Breast epithelium (tissue), 3 donors: ENCODE results near the gene RBPMS2.

Experiments
- CTCF ChIP-seq, 3 donors: fragments of 450-650 bp; IDR thresholded peaks; one replicate each; pipeline ENCODE4 v1.5.1; 2016 to 2017; ENCODE audit warnings: antibody characterized with exemption in 3 of 3, mild to moderate bottlenecking in 3 of 3, moderate library complexity in 3 of 3
- POLR2A ChIP-seq: fragments of 450-650 bp; IDR thresholded peaks from one replicate; pipeline ENCODE4 v1.6.1; 2016; ENCODE audit warnings: antibody characterized with exemption, mild to moderate bottlenecking, moderate library complexity
- POLR2AphosphoS5 ChIP-seq, 3 donors: sonication (generic); formaldehyde crosslinking; IDR thresholded peaks; one replicate each; pipeline ENCODE4 v1.6.1; 2017; ENCODE audit warnings: antibody characterized with exemption in 3 of 3

GRCh38 chr15:64803526-64803925 lies 28.1 kb upstream of the RBPMS2 start:
- no peak for TF ChIP-seq CTCF (IDR thresholded peaks at IDR 0.05)
- no peak for TF ChIP-seq POLR2A
- TF ChIP-seq POLR2AphosphoS5 (IDR thresholded peaks at IDR 0.05), result no peak
